Measurements from ENCODE around the gene SLC16A8. TPM values are rescaled to one million over a fixed set of nuclear protein-coding genes. Genes with fewer than 3 reads are reported as not detected.

The SLC16A8 gene
- total and polyA plus RNA-seq, 9 of the 15 experiments (the other 6 are each of a cell fraction or from before 2014, with no cell fraction given): not detected

DNA sequence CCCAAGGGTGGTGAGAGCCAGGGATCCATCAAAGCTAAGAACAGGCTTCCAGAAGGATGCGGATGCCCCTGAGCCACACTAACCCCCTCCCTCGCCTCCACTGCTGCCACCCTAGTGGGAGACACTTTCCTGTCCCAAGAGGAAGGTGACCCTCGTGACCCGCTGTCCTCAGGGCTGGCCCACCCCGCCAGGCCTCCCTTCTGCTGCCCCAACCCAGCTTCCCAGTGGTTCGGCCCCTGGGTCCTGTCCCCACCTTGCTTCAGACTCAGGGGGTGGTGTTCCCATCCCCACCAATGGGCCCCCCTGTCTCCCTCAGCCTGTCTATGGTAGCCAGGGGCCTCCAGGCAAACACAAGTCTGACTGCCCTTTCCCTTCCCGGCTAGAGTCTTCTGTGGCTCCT, 33.3 kb downstream of the SLC16A8 start:
- Histone ChIP-seq H3K9me1 (ENCODE audit: control insufficient read depth, insufficient read depth, low read length) (no peaks in the 10 kb centered on the region), H3K4me2 (ENCODE audit: insufficient read depth, low read length) (no peak overlapping the region), H2AFZ (ENCODE audit: low read depth, low read length) (no peak overlapping the region), H3K9ac (ENCODE audit: insufficient read depth in 1 of 2, low read depth in 2 of 2, low read length in 2 of 2) (no peak overlapping the region), H4K20me1 (replicated peaks; ENCODE audit: control insufficient read depth, insufficient read depth, low read length) (no peaks in the 10 kb centered on the region), H3K27me3 (ENCODE audit: control insufficient read depth in 2 of 2, insufficient read depth in 2 of 2, low read length in 2 of 2) (peaks cover 0 to 16% of the 10 kb centered on the region in 2 experiments; a peak in 2 of 5 replicates), H3K27ac (ENCODE audit: extremely low read depth, low read depth, low read length) (no peak overlapping the region), H3K9me3 (replicated peaks; ENCODE audit: control insufficient read depth, insufficient read depth, low read depth, low read length) (no peaks in the 10 kb centered on the region), H3K36me3 (ENCODE audit: control insufficient read depth, insufficient read depth, low read length) (no peaks in the 10 kb centered on the region), H3K4me1 (replicated peaks in 1 of 2; ENCODE audit: control insufficient read depth in 2 of 2, insufficient read depth in 2 of 2, low read length in 2 of 2) (peaks cover 0 to 11% of the 10 kb centered on the region in 2 experiments; a peak in 2 of 5 replicates), H3K79me2 (ENCODE audit: control insufficient read depth, insufficient read depth, low read length) (no peaks in the 10 kb centered on the region), H3K4me3 (no peak overlapping the region)
- ChIA-PET POLR2A (no interaction called here), CTCF (ENCODE audit: low intra/inter-chr PET ratio) (no interaction called here)
- FAIRE-seq (no peak), DNase-seq (ENCODE audit: extremely low read depth in 1 of 4, low spot score in 3 of 4) (no peak), ATAC-seq (no peak)
- no TSS peak for BruUV-seq (replicated peaks)
- intact Hi-C loops (cut with micrococcal nuclease): loop anchor here (5.0 to 10.0 kb wide), 2 partner anchors 304 to 522 kb away; partner anchors contain the start of gene DMC1
- no peak for TF ChIP-seq GABPB1 (CRISPR knock-in tag; IDR thresholded peaks at IDR 0.05)
- no peak for TF ChIP-seq ZNF644 (tag; IDR thresholded peaks at IDR 0.05; ENCODE audit: low read depth)
- no peak for TF ChIP-seq ZBTB1 (CRISPR knock-in tag; IDR thresholded peaks at IDR 0.05; ENCODE audit: borderline replicate concordance, low read depth)
- TF ChIP-seq MAFF (IDR thresholded peaks at IDR 0.05; ENCODE audit: low read length): no peak
- in situ Hi-C loops (cut with MboI): loop anchor here (25.0 kb wide), 2 partner anchors 537 to 962 kb away; partner anchors contain the start of genes APOBEC3C and APOBEC3D
- 48% methylated on average over 4 of the region's 7 CpGs for WGBS (ENCODE audit: insufficient coverage, low coverage, missing lambda C conversion rate)
